BE2C (cell line): ENCODE results near the gene MED15.

ENCODE experiments used
- DNase-seq: peaks from one replicate; pipeline ENCODE4 v3.0.0-alpha.2; 2020
- H3K27me3 ChIP-seq: fragments of 250-450 bp; sonication (Bioruptor Pico); 2 replicates; pipeline ENCODE4 v1.5.1; 2020; ENCODE audit warnings: mild to moderate bottlenecking
- H3K36me3 ChIP-seq: fragments of 250-450 bp; sonication (Bioruptor Pico); 2 replicates; pipeline ENCODE4 v1.5.1; 2020; ENCODE audit warnings: mild to moderate bottlenecking
- H3K4me1 ChIP-seq: fragments of 250-450 bp; sonication (Bioruptor Pico); 2 replicates; pipeline ENCODE4 v1.5.1; 2020
- H3K4me3 ChIP-seq: 2 replicates; pipeline ENCODE4 v1.5.1; 2011; ENCODE audit warnings: low read depth, low read length
- H3K9me3 ChIP-seq: fragments of 250-450 bp; sonication (Bioruptor Pico); 2 replicates; pipeline ENCODE4 v1.5.1; 2020
- TF ChIP-seq, protein P1 (sequence below): IDR thresholded peaks from 2 replicates; pipeline ENCODE4 v1.5.1; 2012; ENCODE audit warnings: mild to moderate bottlenecking, low read depth, low read length

Gene MED15

GRCh38 chr22:20516399-20516798, 9.0 kb downstream of the MED15 start:
- TF ChIP-seq, protein P1, sequence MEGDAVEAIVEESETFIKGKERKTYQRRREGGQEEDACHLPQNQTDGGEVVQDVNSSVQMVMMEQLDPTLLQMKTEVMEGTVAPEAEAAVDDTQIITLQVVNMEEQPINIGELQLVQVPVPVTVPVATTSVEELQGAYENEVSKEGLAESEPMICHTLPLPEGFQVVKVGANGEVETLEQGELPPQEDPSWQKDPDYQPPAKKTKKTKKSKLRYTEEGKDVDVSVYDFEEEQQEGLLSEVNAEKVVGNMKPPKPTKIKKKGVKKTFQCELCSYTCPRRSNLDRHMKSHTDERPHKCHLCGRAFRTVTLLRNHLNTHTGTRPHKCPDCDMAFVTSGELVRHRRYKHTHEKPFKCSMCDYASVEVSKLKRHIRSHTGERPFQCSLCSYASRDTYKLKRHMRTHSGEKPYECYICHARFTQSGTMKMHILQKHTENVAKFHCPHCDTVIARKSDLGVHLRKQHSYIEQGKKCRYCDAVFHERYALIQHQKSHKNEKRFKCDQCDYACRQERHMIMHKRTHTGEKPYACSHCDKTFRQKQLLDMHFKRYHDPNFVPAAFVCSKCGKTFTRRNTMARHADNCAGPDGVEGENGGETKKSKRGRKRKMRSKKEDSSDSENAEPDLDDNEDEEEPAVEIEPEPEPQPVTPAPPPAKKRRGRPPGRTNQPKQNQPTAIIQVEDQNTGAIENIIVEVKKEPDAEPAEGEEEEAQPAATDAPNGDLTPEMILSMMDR, result no peak

DNA sequence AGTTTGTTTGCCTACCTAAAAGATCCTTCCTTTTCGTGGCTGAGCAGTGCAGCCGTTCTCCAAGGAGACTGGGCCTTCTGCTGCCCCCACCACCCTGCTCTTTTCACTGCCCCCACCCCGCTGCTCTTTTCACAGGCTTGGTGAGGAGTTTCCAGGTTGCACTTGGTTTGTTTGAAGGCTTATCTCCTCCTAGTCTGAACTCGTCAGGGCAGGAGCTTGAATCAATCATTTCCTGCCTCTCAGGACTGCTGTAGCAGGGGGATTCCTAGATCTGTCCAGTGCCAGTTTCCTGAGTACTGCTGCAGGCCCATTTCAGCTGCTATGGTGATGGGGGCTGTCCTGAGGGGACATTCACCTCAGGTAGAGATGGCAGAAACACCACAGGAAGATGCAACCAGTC, 10.0 kb downstream of the MED15 start:
- DNase-seq, result no peak
- Histone ChIP-seq H3K4me1 (no peaks in the 10 kb centered on the region), H3K36me3 (peaks cover 24% of the 10 kb centered on the region), H3K9me3 (no peaks in the 10 kb centered on the region), H3K4me3 (no peak overlapping the region), H3K27me3 (no peaks in the 10 kb centered on the region)
- TF ChIP-seq, protein P1, result no peak

More at GRCh38 chr22:20516399-20516798, 9.0 kb downstream of the MED15 start:
- H3K27me3 ChIP-seq, result no peaks in the 10 kb centered on the region
- H3K4me3 ChIP-seq, result no peak overlapping the region
- H3K9me3 ChIP-seq, result no peaks in the 10 kb centered on the region
- peaks cover 19% of the 10 kb centered on the region for H3K36me3 ChIP-seq
- no peaks in the 10 kb centered on the region for H3K4me1 ChIP-seq
- no peak for DNase-seq

DNA sequence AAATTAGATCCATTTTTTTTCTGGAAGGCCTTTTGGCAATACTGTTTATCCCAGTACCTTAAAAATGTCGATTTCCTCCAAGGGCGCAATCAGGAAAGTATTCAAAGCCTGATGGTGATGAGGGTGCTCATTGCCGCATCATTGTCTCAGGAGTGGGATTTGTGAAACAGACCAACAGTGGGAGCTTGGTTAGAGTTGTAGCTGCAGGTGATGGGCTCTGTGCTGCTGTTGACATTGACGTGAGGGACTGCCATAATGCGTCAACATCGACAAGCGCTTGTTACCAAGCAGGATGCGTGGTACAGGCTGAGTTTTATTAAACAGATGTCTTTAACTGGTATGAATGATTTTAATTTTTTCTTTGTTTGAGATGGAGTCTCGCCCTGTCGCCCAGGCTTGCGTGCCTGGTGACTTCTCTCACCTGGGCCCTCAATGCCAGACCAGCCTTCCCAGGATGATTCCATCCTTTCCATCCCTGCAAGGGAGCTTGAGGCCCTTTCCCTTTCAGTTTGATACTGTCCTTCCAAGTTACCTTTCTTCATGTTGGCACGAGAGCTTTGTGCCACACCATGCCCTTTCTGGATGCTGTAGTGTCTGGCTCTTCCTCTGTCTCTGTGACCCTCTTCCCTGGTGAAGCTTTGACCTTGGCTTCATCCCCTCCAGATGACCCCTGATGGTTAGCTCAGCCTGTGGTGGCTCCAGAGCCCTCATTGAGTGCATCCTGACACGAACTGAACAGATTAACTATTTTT, 10.6 kb downstream of the MED15 start:
- TF ChIP-seq, protein P1, result no peak
- H3K36me3 ChIP-seq, result peaks cover 24% of the 10 kb centered on the region
- no peaks in the 10 kb centered on the region for H3K27me3 ChIP-seq
- no peak for DNase-seq
- H3K4me3 ChIP-seq, result no peak overlapping the region
- H3K4me1 ChIP-seq, result peaks cover 3% of the 10 kb centered on the region; the same call in 1 of the 2 replicates
- no peaks in the 10 kb centered on the region for H3K9me3 ChIP-seq

DNA sequence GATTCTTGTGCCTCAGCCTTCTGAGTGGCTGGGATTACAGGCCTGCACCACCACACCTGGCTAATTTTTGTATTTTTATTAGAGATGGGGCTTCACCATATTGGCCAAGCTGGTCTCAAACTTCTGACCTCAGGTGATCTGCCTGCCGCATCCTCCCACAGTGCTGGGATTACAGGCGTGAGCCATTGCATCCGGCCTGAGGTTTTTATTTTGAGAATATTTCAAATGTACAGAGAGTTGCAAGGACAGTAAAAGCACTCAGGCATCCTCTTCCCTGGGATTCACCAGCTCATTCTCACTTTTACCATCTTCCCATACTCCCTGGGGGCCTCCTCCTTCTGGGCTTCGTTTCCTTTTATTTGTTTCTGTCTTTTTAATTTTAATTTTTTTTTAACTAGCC, 12.1 kb downstream of the MED15 start:
- DNase-seq, result no peak
- TF ChIP-seq, protein P1, result no peak
- no peaks in the 10 kb centered on the region for H3K9me3 ChIP-seq
- H3K27me3 ChIP-seq, result no peaks in the 10 kb centered on the region
- H3K4me3 ChIP-seq, result no peak overlapping the region
- H3K36me3 ChIP-seq, result peaks cover 22% of the 10 kb centered on the region
- H3K4me1 ChIP-seq, result peaks cover 15% of the 10 kb centered on the region

DNA sequence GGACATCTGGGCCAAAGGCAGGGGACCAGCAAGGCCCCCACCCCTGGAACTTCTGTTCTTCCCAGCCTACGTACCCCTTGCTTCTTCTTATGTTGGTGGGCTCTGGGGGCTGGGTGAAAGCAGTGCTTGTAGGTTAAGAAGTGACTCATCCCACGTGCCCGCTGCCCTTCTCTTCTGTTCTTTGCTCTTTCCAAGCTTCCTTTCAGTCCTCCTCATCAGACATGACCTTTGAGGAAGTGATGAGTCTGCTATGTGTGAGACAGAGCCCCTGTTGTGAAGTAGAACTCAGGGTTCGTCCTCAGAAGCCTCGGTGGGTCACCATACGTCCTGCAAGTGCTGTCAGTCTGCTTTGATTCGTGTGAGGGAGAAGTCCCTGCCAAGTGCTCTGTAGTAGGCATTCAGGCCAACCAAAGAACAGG, 12.7 kb downstream of the MED15 start:
- TF ChIP-seq, protein P1, result no peak

DNA sequence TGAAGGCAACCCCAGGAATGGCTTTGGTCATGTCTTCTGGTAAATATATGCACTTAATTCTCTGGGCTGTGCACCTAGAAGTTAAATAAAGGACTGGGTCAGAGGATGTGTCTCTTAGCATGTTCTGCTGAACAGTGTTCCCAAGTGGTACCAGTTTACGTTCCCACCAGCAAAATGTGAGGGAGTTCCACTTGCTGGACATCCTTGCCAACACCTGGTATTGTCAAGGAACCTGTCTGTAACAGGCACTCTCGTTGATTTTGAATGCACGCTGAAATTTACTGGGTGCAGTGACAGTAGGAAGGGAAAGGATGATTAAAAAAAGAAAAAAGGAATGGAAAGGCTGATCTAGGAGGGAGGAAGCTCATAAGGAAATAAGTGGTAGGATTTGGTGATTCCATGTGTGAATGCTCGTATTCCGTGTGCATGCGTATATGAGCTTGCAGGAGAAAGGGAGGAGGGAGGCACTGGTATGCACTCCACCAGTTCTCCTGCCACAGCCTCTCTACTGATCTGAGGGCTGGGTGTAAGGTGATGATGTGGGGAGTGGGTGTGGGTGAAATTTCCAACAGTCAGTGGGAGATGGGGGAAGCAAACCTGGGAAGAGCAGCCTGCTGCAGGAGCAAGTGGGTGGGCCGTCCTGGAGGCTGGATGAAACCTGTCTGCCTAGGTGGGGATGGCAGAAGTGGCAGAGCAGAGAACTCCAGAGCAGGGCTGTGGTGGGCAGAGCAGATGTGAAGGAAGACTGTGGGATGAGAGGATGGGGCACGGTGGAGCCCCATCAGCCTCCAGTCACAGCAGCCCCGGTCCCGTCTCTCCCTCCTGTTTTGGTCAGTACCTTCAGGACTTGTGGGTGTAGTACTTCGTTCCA, 15.0 kb downstream of the MED15 start:
- no peak for DNase-seq
- peaks cover 24% of the 10 kb centered on the region for H3K36me3 ChIP-seq

More for the DNA sequence above, 12.7 kb downstream of the MED15 start:
- Histone ChIP-seq H3K9me3 (no peaks in the 10 kb centered on the region), H3K4me3 (no peak overlapping the region), H3K36me3 (peaks cover 25% of the 10 kb centered on the region), H3K27me3 (no peaks in the 10 kb centered on the region), H3K4me1 (peaks cover 15% of the 10 kb centered on the region)
- no peak for DNase-seq

More for the DNA sequence above, 15.0 kb downstream of the MED15 start:
- H3K27me3 ChIP-seq, result no peaks in the 10 kb centered on the region
- no peak overlapping the region for H3K4me3 ChIP-seq
- no peaks in the 10 kb centered on the region for H3K9me3 ChIP-seq
- peaks cover 24% of the 10 kb centered on the region for H3K4me1 ChIP-seq
- TF ChIP-seq, protein P1, result no peak
